Lower lobe of right lung (tissue), 2 donors: ENCODE results near the gene LGALSL. TPM values are rescaled to one million over a fixed set of nuclear protein-coding genes. Genes with fewer than 3 reads are reported as not detected.

Experiments
- ATAC-seq, 2 donors: fragments of 200-7000 bp; cut with Tn5 transposase; one replicate each; pipeline ENCODE4 v1.9.1; 2020 to 2022; ENCODE audit warnings: mild to moderate bottlenecking in 2 of 2, moderate library complexity in 2 of 2
- DNase-seq: peaks from one replicate; pipeline ENCODE4 v3.0.0-alpha.2; 2020
- H3K27ac ChIP-seq: fragments of 200-600 bp; one replicate; pipeline ENCODE4 v1.8.0; 2022
- H3K27me3 ChIP-seq: fragments of 200-600 bp; one replicate; pipeline ENCODE4 v1.8.0; 2022; ENCODE audit warnings: low read depth
- H3K36me3 ChIP-seq: fragments of 200-600 bp; one replicate; pipeline ENCODE4 v1.8.0; 2022; ENCODE audit warnings: mild to moderate bottlenecking
- H3K4me1 ChIP-seq: fragments of 200-600 bp; one replicate; pipeline ENCODE4 v1.8.0; 2022
- H3K4me3 ChIP-seq: fragments of 200-600 bp; one replicate; pipeline ENCODE4 v1.8.0; 2022; ENCODE audit warnings: mild to moderate bottlenecking
- H3K9me3 ChIP-seq: fragments of 200-600 bp; one replicate; pipeline ENCODE4 v1.8.0; 2022
- intact Hi-C: fragments of 100-400 bp; cut with DNase I; formaldehyde crosslinking; loops from one replicate; pipeline ENCODE4 v1.11.0; 2022
- total RNA-seq: library from RNA; stranded (reverse); fragmentation: NEBNext Ultra II Directional; extraction: Animal tissue kit (Norgen Biotek cat#: 25700); gene quantifications from one replicate; pipeline ENCODE4 v1.2.1, GENCODE V29; 2021
- TF ChIP-seq, protein P1 (sequence below): fragments of 200-600 bp; IDR thresholded peaks from one replicate; pipeline ENCODE4 v1.8.0; 2022; ENCODE audit warnings: antibody characterized with exemption, mild to moderate bottlenecking
- donor health status: DM: no; HTN: yes; CAD: no; lungs with severe emphysema.

Gene LGALSL
- total RNA-seq, 1 donor from 2014 or later, result 30.8 TPM

- intact Hi-C loops, result no loop called here
- no peaks in the 10 kb centered on the region for H3K9me3 ChIP-seq
- no peak for ATAC-seq
Measured at GRCh38 chr2:64501946-64502345, 48.0 kb downstream of the LGALSL start.

DNA sequence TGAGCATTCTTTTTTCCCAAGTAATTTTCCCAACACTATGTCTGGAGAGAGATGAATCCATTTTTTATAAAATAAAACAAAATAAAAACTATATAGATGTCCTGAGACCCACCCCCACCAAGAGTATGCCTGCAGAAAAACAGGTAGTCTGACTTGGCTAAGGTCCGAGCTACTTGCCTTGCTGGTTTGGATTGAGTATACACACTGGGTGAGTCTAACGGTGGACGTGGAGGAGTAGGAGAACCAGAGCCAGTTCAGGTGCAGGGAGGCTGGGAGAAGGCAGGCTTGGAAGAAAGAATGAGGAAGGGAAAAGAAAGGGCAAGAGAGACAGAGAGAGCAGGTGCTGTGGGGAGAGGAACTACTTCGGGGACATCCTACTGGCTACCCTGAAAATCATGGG is 48.9 kb downstream of the LGALSL start:
- ATAC-seq (no peak), DNase-seq (no peak)
- Histone ChIP-seq H3K9me3 (no peaks in the 10 kb centered on the region), H3K4me3 (no peak overlapping the region), H3K27me3 (no peaks in the 10 kb centered on the region), H3K4me1 (no peaks in the 10 kb centered on the region), H3K36me3 (no peaks in the 10 kb centered on the region), H3K27ac (no peak overlapping the region)
- TF ChIP-seq, protein P1, sequence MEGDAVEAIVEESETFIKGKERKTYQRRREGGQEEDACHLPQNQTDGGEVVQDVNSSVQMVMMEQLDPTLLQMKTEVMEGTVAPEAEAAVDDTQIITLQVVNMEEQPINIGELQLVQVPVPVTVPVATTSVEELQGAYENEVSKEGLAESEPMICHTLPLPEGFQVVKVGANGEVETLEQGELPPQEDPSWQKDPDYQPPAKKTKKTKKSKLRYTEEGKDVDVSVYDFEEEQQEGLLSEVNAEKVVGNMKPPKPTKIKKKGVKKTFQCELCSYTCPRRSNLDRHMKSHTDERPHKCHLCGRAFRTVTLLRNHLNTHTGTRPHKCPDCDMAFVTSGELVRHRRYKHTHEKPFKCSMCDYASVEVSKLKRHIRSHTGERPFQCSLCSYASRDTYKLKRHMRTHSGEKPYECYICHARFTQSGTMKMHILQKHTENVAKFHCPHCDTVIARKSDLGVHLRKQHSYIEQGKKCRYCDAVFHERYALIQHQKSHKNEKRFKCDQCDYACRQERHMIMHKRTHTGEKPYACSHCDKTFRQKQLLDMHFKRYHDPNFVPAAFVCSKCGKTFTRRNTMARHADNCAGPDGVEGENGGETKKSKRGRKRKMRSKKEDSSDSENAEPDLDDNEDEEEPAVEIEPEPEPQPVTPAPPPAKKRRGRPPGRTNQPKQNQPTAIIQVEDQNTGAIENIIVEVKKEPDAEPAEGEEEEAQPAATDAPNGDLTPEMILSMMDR, result no peak
- intact Hi-C loops, result no loop called here

More at GRCh38 chr2:64501946-64502345, 48.0 kb downstream of the LGALSL start:
- H3K4me3 ChIP-seq, result no peak overlapping the region
- no peaks in the 10 kb centered on the region for H3K36me3 ChIP-seq
- DNase-seq, result no peak
- no peaks in the 10 kb centered on the region for H3K4me1 ChIP-seq
- TF ChIP-seq, protein P1, result no peak
- H3K27me3 ChIP-seq, result no peaks in the 10 kb centered on the region
- no peak overlapping the region for H3K27ac ChIP-seq

GRCh38 chr2:64504774-64505720 is 51.1 kb downstream of the LGALSL start:
- Histone ChIP-seq H3K27me3 (no peaks in the 10 kb centered on the region), H3K36me3 (no peaks in the 10 kb centered on the region), H3K4me1 (no peaks in the 10 kb centered on the region), H3K27ac (no peak overlapping the region), H3K4me3 (no peak overlapping the region), H3K9me3 (no peaks in the 10 kb centered on the region)
- peak; percentile 53 to 54 for ATAC-seq
- intact Hi-C loops, result no loop called here
- DNase-seq, result no peak
- TF ChIP-seq, protein P1, result no peak

GRCh38 chr2:64506686-64507085 is 52.7 kb downstream of the LGALSL start:
- Histone ChIP-seq H3K4me3 (no peak overlapping the region), H3K9me3 (no peaks in the 10 kb centered on the region), H3K36me3 (no peaks in the 10 kb centered on the region), H3K27me3 (no peaks in the 10 kb centered on the region), H3K27ac (no peak overlapping the region), H3K4me1 (no peaks in the 10 kb centered on the region)
- no peak for ATAC-seq
- intact Hi-C loops, result no loop called here
- no peak for DNase-seq
- TF ChIP-seq, protein P1, result no peak

Other genes with a start within 250 kb of the LGALSL start
- gene AFTPH, start 70.2 kb downstream of the LGALSL start, total RNA-seq, result 42.6 TPM
- gene SERTAD2, start 199.8 kb downstream of the LGALSL start, total RNA-seq, result 20.1 TPM